ENCODE results near the gene PRXL2B.

The PRXL2B gene, protein sequence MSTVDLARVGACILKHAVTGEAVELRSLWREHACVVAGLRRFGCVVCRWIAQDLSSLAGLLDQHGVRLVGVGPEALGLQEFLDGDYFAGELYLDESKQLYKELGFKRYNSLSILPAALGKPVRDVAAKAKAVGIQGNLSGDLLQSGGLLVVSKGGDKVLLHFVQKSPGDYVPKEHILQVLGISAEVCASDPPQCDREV

GRCh38 chr1:2586154-2587070 is at the start of gene PRXL2B:
Gene PRXL2B, plus strand, starts transcription at chr1:2586777. Its CDS starts 109 bp downstream, at chr1:2586886.
- TF ChIP-seq ZFX (IDR thresholded peaks at IDR 0.05) (no peak), CTCF (conservative IDR thresholded peaks at IDR 0.05) (no peak)

GRCh38 chr1:2537784-2538115 is 48.8 kb upstream of the PRXL2B start:
- no peak overlapping the region for H3K27ac ChIP-seq
- TF ChIP-seq CTCF (conservative IDR thresholded peaks at IDR 0.05) (no peak), ZFX (IDR thresholded peaks at IDR 0.05) (no peak)

More at GRCh38 chr1:2586154-2587070, at the start of gene PRXL2B:
- peak within 1 kb of the TSS; percentile 83 for H3K27ac ChIP-seq

- H3K27ac ChIP-seq = no peak overlapping the region
- TF ChIP-seq CTCF (conservative IDR thresholded peaks at IDR 0.05) (no peak), ZFX (IDR thresholded peaks at IDR 0.05) (no peak)
These were observed 48.2 kb upstream of the PRXL2B start for GRCh38 chr1:2538376-2538775.

- TF ChIP-seq CTCF (conservative IDR thresholded peaks at IDR 0.05) = no peak
These were observed 47.7 kb upstream of the PRXL2B start for GRCh38 chr1:2538872-2539271.

GRCh38 chr1:2539312-2539907 is 47.2 kb upstream of the PRXL2B start:
- TF ChIP-seq ZFX (IDR thresholded peaks at IDR 0.05) (no peak), CTCF (conservative IDR thresholded peaks at IDR 0.05) (no peak)
- no peak overlapping the region for H3K27ac ChIP-seq

More at GRCh38 chr1:2538872-2539271, 47.7 kb upstream of the PRXL2B start:
- H3K27ac ChIP-seq = no peak overlapping the region

GRCh38 chr1:2540816-2541492 is 45.6 kb upstream of the PRXL2B start:
- H3K27ac ChIP-seq = peak overlapping the region; percentile 63
- TF ChIP-seq CTCF (conservative IDR thresholded peaks at IDR 0.05) (no peak), ZFX (IDR thresholded peaks at IDR 0.05) (no peak)

Data from C4-2B (cell line).